GM19043 (cell line): ENCODE results near the gene NHLRC2.

Source experiments
- ATAC-seq: cut with Tn5 transposase; IDR thresholded peaks from one replicate; pipeline ENCODE4 v1.9.1; 2021; ENCODE audit warnings: low read depth; ENCODE audit not compliant: unreplicated experiment

The NHLRC2 gene

DNA sequence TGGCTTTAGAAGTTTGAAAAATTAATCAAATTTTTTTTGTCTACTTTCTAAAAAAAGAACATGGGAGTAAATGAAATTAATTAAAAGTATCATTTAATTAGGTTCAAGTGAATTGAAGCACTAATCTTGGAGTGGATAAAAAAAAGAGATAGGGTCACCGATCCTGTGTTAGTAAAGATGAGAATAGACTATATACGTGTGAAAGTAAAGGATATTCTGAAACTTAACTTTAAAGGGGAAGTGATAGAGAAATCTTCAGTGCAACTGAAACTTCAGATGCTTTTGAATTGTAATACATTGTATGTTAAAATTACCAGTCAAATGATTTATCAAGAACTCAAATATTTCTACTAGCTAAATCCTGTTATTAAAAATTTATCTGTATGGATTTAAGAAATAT, 4.8 kb downstream of the NHLRC2 start:
- ATAC-seq: peak; percentile 45

GRCh38 chr10:113865901-113866300, 11.4 kb downstream of the NHLRC2 start:
- no peak for ATAC-seq

- ATAC-seq: no peak
Measured at GRCh38 chr10:113866551-113867394, 12.3 kb downstream of the NHLRC2 start.

GRCh38 chr10:113867904-113868303, 13.4 kb downstream of the NHLRC2 start:
- ATAC-seq: no peak

- ATAC-seq: no peak
Measured at GRCh38 chr10:113869789-113870188, 15.3 kb downstream of the NHLRC2 start.

DNA sequence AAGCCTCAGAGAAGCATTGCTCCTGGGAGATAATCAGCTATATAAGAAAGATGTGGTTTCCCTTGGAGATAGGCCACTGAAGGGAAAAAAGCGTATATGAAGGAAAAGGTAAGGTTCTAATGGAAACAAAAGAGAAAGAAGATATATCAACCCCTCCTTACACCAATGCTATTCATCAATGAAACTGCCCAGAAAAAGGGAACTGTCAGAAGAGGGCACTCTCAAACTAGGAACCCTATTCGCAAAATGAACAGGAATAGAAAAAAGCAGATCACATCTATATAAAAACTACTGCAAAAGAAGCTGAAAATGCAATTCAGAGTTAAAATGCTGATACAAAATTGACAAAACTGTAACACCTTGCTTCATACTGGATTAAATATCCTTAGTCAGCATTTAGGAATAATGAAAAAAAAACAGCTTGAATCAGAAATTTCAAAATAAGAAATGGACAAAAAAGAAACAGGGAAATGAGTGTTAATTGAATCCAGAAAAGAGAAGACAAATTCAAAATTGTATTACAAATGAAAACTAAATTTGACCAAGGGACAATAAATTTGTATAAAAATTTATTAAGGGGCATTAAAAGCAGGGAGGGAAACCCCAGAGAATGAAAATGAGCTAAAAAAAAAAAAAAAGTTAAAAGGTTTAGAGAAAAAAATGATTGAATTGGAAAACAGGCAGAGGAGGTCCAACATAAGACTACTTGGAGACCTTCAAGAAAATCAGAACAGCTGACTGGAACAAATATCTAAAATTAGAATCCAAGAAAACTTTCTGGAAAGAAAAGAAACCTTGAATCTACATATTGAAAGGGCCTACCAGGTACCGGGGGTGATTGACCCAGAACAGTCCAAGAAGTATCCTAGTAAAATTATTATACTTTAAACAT, 17.9 kb downstream of the NHLRC2 start:
- no peak for ATAC-seq

DNA sequence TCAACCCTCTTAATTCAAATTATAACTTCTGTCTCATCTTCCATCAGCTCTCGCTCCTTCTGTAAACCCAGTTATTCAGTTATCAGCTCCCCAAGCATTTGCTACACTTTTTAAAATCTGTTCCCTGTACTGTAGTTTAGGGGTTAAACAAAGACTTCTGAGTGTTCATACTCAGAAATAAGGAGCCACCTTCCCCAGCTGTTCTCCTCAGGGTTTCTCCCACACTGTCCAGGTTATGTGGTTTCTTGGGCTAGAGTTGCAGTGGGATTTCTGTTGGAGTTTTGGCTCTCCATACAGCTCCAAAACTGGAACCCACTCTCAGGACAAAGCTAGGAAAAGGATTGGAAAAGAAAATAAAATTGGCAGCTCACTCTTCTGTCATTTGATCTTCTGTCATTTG, 20.8 kb downstream of the NHLRC2 start:
- ATAC-seq: no peak

DNA sequence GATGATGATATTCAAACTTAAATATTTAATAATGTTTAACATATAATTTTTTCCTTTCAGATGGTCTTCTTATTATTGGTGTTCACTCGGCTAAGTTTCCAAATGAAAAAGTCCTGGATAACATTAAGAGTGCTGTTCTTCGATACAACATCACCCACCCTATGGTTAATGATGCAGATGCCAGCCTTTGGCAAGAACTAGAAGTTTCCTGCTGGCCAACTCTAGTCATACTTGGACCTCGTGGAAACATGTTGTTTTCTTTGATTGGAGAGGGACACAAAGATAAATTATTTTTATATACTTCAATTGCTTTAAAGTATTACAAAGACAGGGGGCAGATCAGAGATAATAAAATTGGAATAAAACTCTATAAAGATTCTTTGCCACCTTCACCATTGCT, 22.0 kb downstream of the NHLRC2 start:
- no peak for ATAC-seq

DNA sequence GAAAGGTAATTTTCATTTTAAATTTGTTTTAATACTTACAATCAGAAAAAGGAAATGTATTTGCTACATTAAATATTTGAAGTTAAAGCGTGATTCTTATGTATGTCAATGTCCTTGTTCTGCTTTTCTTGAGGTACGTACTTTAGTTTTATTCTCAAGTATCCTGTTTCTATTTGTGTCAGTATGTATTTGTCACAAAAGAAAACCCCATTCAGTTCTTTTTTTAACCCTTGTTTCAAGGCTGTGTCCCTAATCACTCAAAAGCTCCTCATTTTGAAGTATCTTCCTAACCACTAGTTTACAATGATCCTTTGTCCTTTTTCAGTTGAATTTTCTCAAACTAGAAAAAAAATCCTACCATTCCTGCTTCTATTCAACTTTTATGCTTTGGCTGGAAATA, 25.2 kb downstream of the NHLRC2 start:
- peak; percentile 67 for ATAC-seq

DNA sequence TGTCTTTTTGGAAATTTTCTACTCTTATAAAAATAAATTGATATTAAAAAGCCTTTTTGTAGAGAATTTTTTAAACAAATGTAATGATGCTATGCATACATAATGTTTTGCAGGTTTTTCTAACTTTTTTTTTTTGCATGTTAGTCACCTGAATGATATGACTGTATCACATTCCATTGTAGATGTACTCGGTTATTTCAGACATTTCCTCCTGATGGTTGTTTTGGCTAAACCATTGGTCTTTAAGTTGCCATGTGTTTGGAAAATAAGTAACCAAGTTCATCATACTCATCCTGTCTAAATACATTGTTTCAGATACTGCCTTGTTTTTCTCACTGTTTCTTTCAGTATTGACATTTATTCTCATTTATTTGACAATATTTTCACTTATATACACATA, 25.8 kb downstream of the NHLRC2 start:
- ATAC-seq: no peak

DNA sequence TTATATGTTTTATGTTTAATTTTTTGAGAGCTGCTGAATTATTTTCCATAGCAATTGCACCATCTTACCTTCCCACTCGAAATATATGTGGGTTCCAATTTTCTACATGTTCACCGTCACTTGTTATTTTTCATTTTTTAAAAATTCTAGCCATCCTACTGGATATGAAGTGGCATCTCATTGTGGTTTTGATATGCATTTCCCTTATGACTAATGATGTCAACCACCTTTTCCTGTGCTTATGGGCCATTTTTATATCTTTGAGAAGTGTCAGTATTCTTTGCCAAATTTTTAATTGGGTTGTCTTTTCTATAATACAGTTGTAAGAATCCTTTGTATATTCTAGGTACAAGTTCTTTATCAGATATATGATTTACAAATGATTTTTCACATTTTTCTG, 27.8 kb downstream of the NHLRC2 start:
- ATAC-seq: no peak

- no peak for ATAC-seq
Measured at GRCh38 chr10:113889911-113890310, 35.5 kb downstream of the NHLRC2 start.

GRCh38 chr10:113890769-113891168, 36.3 kb downstream of the NHLRC2 start:
- ATAC-seq: no peak

DNA sequence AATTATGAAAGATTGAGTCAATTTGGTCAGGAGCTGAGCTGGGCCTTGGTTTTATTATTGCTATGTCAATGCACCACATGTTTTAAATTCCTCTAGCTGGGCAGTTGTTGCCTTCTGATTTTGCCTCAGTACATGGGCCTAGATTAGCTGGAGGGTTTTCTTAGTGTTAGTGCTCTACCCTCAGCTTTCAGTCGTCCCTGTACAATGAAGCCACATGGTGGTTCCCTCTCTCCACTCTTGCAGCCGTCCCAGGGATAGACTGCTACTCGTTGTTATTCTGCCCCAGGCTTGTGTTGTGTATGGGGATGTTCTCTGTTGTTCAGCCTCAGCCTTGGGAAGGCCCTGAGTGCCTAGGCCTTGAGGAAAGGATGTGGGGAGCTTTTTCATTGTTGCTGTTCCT, 37.0 kb downstream of the NHLRC2 start:
- ATAC-seq: no peak

DNA sequence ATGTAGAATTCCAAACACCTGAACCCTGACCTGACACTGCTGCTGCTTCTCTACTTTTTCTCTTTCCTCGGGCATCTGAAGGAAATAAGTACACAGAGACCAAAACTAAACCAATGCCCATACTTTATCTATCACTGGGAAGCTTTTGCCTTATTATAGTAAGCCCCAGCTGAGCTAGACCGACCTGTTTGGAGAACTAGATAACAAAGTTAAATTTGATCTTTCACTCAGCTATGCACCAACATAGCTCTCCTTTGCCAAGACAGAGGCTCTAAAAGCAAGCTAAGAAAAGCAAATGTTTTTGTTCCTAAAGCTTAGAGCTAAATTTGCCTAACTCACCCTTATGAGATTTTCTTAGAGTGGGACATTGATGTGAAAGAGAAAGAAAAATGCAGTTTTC, 39.1 kb downstream of the NHLRC2 start:
- no peak for ATAC-seq

DNA sequence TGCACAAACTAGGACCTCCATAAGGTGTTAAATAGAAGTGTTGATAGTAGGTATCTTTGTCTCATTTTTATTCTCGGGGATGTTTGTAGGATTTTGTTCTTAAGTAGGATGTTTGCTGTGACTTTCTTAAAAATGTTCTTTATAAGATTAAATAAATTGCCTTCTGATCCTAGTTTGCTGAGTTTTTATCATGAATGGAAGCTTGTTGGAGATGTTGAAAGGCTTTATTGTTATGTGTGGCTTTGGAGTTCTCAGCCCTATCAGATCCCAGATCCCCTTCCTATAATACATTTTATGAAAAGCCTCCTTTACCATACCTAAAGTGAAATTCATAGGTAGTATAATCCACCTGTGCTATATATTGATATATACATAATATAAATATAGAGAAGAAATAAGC, 40.1 kb downstream of the NHLRC2 start:
- ATAC-seq: no peak

- no peak for ATAC-seq
Measured at GRCh38 chr10:113895018-113895417, 40.6 kb downstream of the NHLRC2 start.

DNA sequence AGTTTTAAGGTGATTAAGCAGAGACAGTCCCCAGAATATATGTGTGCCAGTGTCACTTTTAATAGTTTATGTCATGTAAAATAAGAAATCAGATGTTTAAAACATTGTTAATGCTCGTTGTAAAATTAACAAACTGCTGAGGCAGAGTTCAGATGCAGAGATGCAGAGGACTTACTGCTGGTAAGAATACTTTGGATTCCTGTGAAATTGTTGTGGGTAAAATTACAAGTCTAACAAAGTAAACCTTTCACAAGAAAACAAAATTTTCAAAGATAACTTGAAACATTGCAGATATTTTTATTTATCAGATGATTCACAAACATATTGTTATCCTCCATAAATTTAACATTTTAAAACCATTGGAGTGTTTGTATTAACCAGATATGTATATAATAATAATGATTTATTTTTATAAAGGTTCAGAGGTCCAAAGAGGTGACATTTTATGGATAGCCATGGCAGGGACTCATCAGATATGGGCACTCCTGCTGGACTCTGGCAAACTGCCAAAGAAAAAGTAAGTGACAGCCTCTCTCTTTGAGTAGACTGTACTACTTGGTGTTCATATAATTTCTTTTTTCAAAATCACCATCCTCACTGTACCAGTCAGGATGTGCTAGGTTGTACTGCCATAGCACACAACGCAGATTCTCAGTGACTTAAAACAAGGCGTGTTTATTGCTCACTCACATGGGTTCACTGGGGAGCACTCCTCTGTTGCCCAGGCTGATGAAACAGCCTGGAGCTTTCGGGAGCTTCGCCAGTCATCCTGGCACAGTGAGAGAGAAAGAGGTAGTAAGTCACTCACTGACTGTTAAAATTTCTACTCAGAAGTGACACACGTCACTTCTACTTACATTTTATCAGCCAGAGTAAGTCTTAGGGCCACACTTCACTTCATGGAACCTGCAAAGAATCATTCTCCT, 43.5 kb downstream of the NHLRC2 start:
- no peak for ATAC-seq

DNA sequence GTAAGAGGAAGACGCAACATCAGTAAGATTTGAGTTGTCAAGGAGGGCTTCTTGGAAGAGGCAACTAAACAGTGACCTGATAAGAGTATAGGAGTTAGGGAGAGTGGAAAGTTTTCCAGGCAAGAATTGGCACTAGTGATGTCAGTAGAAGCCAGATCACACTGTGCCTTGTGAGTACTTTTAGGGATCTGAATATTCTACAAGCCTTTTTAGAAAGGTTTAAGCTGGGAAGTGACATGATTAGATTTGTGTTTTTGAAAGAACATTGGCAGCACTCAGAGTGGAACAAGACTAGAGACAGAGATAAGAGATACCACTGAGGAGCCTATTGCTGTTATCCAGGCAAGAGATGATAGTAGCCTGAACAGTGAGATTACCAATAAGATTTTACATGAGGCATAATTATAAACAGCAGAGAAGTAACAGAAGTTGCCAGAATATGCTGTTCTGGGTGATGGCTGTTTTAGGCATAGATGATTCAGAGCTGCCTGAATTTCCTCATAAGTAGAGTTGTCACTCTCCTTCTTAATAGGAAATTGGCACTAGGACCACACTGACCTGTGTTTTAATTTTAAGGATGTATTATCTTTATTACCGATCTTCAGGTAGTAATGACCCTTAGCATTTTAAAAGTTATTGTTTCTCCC, 45.6 kb downstream of the NHLRC2 start:
- ATAC-seq: no peak

DNA sequence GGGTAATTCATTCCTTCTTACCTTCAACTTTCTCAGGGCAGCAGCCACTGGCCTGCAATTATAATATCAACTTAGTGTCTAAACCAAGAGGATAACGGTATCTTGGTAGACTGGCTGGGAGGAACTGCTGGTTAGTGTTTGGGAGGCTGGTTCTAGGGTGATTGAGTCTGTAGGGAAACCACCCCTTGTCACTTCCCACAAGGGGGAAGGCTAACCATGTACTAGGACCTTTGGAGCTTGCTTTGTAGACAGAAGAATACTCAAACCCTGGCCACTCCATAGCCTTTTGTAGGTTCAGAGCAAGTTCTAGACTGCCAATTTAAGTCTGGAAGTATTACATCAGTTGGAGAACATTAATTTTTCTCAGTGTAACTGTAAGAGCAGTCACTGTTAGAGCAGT, 51.3 kb downstream of the NHLRC2 start:
- no peak for ATAC-seq
